Testis (tissue), 2 donors: Measurements from ENCODE around the gene KATNAL1.

Experiments
- POLR2A ChIP-seq: fragments of 450-650 bp; IDR thresholded peaks from one replicate; pipeline ENCODE4 v1.6.1; 2017; ENCODE audit warnings: antibody characterized with exemption, mild to moderate bottlenecking, moderate library complexity
- TF ChIP-seq, protein P1 (sequence below), 3 experiments: fragments of 450-650 bp in 2 of 3; fragments of 200-600 bp in 1 of 3; sonication (generic) in 1 of 3; IDR thresholded peaks; one replicate each; pipeline ENCODE4 v1.5.1; 2016 to 2019; ENCODE audit warnings: antibody characterized with exemption in 3 of 3, mild to moderate bottlenecking in 2 of 3, moderate library complexity in 1 of 3

DNA sequence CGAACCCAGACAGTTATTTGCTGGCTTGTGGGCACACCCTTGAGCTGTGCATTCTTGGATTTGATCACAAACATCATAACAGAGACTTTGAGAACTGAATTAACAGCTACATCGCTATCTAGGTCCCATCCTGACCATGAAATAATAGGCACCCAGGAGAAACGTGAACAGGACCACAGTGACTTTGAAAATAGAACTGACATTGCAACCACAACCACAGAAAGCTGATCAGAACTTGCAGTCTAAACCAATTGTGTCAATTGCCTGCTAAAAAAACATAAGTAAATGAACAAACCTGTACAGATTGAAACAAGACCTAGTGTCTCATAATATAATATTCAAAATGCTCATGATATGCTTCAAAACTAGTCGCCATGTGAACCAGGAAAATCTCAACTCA, 18.3 kb upstream of the KATNAL1 start:
- TF ChIP-seq, protein P1, sequence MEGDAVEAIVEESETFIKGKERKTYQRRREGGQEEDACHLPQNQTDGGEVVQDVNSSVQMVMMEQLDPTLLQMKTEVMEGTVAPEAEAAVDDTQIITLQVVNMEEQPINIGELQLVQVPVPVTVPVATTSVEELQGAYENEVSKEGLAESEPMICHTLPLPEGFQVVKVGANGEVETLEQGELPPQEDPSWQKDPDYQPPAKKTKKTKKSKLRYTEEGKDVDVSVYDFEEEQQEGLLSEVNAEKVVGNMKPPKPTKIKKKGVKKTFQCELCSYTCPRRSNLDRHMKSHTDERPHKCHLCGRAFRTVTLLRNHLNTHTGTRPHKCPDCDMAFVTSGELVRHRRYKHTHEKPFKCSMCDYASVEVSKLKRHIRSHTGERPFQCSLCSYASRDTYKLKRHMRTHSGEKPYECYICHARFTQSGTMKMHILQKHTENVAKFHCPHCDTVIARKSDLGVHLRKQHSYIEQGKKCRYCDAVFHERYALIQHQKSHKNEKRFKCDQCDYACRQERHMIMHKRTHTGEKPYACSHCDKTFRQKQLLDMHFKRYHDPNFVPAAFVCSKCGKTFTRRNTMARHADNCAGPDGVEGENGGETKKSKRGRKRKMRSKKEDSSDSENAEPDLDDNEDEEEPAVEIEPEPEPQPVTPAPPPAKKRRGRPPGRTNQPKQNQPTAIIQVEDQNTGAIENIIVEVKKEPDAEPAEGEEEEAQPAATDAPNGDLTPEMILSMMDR (IDR thresholded peaks at IDR 0.05), result no peak
- no peak for TF ChIP-seq POLR2A
